HG03159 (cell line): Measurements from ENCODE around the gene KCNA4.
"Not testable (repeated sequence)": the region's sequence is repeated elsewhere in the genome, so short reads cannot be mapped to it uniquely, and the experiment has no call there.

Experiments
- ATAC-seq: cut with Tn5 transposase; IDR thresholded peaks from one replicate; pipeline ENCODE4 v1.9.1; 2021; ENCODE audit warnings: mild to moderate bottlenecking, moderate library complexity; ENCODE audit not compliant: unreplicated experiment

The KCNA4 gene

DNA sequence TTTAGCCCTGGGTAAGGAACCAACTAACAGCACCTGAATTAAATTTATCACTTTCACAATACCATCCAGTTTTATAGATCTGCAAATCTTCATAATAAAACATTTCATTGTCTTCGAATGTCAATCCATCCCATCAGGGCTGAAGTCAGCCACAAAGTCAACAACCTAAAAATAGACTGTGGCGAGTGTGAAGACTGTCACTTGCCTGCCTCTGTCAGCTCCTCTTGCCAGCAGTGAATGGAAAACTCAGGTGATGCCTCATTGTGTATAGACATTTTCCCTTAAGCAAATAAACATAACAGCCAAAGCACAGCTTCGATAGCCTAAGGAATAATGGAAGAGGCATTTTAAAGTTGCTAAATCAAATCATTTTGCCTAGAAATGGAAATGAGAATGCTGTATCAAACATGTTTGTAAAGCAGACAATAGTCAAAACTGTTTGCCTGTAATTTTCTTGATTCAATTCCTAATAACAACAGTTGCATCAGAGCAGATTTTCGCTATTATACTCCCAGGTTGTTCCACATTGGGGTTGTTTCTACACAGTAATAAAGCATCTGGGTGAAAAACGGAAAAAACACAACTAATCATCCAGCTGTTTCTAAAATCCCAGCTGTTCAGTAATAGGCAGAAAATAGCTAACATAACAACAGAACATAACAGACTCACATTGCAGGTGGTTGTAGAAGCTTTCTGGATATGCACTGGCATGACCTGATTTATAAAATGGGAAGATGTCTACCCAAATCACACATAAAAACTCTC lies 15.7 kb downstream of the KCNA4 start:
- no peak for ATAC-seq

GRCh38 chr11:29996016-29996415 lies 20.8 kb downstream of the KCNA4 start:
- ATAC-seq, result peak; percentile 84

DNA sequence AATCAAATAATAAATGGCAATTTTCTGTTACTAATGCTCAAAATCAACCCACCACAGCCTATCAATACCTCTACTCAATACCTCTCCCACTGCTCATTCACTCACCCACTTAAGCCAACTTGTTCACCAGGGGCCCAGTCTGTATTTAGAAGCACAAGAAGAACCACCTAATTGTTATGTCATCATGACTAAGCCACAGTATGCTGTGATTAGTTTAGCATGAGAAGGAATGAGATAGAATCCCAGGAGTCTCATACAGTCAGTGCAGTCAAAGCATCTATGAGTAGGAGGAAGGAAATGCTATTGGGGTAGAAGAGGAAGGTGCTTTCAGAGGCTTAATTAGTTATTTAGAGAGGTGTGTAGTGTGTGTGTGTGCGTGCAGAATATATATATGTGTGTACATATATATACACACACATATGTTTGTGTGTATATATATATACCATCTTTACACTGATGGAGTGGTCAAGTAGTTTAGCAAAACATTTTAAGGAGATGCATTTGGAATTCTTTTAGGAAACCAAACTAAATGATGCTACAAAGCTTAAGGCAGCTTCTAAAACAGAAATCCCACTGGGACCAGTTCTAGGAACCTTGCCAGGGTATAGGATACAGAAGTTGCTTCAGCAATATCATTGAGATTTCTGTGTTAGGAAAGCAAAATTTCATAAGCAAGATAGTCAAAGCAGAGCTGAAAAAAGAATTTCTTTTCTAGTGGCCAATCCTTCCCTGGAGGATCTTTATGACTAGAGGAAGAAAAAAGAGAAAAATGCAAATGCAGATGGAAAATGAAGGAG lies 27.5 kb downstream of the KCNA4 start:
- no peak for ATAC-seq

DNA sequence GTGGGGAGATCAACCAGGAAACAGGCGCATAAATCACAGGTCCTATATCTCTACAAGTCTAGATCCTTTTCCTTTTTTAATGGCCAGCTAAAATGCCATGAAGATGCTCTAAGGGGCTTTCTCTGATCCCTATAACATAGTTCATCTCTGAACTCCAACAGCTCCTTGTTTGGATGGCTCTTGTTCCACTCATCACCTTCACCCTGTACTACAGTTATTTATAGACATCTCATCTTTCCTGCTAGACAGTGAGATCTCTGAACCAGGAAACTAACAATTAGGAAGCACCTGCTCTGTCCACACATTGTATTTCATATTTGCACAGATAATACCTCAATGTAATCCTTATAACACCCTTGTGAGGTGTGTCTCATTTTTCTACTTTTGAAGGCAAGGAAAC lies 31.6 kb downstream of the KCNA4 start:
- ATAC-seq, result no peak

DNA sequence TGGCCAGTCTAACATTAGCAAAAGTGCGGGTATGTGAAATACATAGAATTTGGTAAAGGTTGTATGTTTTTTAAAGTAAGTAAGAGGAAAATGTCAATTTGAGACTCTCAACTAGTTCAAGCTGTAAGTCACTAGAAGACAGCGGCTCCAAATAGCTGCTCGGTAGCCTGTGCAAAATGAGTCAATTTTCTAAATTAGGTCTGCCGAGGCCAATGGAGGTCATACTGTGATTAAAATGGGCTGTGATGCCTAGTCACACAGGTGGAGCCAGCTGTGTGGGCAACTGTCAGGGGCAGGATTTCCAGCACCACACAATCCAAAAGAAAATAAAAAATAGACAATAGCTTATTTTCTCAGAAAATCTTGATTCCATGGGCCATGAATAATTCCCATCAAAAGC lies 32.3 kb downstream of the KCNA4 start:
- ATAC-seq, result no peak

DNA sequence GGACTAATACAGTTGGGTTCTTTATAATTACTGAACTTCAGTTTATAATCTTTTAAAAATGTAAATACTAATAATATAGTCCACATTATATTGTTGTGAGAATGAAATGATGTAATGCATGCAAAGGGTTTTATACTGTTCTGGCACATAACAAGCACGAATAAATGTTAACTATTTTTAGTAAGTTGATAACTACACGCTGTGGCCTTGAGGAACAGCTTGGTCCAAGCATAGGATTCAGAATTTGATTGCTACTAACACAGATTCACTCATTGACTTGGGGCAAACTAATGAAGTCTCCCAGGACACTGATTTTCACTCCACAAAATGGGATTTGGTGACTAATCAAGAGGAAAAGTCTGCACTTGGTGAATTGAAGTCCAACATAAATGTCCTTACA lies 38.3 kb downstream of the KCNA4 start:
- ATAC-seq, result no peak

GRCh38 chr11:29975580-29975979 lies 41.2 kb downstream of the KCNA4 start:
- ATAC-seq, result not testable (repeated sequence)

DNA sequence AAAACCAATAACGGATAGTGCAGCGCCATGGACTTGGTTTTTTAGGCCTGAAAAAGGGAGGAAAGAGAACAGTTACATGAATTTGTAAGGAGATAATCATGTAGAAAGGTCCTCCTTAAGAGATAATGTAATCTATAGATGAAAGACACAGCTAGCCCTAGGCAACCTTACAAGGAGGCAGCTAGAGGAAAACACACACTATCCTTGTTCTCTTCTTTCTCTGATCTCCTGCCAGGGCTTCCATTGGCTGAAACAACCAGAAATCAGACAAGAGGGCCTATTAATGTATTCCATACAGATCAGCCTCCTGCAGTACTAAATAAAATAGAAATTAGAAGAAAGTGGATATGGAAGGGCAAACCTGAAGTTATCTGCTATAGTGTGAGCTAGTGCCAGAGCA lies 53.0 kb downstream of the KCNA4 start:
- no peak for ATAC-seq

GRCh38 chr11:29963036-29963435 lies 53.8 kb downstream of the KCNA4 start:
- no peak for ATAC-seq

- peak; percentile 88 for ATAC-seq
Observed at GRCh38 chr11:29962243-29962642, 54.6 kb downstream of the KCNA4 start.
